Panc1 (cell line): ENCODE results near the gene COL4A3.

Source experiments
- POLR2AphosphoS5 ChIP-seq: IDR thresholded peaks from 2 replicates; pipeline ENCODE4 v1.6.1; 2012; ENCODE audit warnings: mild to moderate bottlenecking, low read depth, low read length, moderate library complexity
- TF ChIP-seq, protein P1 (sequence below), 2 experiments: IDR thresholded peaks; 2 replicates each; pipeline ENCODE4 v1.6.1; 2011 to 2012; ENCODE audit warnings: low read depth in 2 of 2, control low read depth in 1 of 2, low read length in 1 of 2, mild to moderate bottlenecking in 1 of 2, moderate library complexity in 1 of 2; ENCODE audit not compliant: insufficient read depth in 1 of 2
- TF ChIP-seq, protein P2 (sequence below): fragments of 450-650 bp; IDR thresholded peaks from 2 replicates; pipeline ENCODE4 v1.5.1; 2017; ENCODE audit warnings: mild to moderate bottlenecking

DNA sequence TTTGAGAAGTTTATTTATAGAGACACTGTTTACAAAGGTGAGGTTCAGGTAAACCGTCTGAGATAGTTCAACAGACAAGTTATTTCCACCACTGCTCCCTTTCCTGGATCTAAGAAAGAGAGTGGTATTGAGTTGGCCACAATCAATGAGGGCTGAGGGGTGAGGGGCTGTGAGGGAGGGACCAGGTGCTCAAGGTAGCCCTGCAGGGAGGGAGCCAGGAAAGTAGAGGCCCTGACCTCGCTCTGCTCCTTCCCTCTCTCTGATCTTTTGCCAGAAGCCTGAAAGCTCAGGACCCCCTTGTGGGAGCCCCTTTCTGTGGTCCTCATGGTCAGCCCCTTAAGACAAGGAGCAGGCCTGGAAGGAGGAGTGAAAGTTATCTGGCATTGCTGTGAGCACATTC, 29.8 kb downstream of the COL4A3 start:
- TF ChIP-seq, protein P1, sequence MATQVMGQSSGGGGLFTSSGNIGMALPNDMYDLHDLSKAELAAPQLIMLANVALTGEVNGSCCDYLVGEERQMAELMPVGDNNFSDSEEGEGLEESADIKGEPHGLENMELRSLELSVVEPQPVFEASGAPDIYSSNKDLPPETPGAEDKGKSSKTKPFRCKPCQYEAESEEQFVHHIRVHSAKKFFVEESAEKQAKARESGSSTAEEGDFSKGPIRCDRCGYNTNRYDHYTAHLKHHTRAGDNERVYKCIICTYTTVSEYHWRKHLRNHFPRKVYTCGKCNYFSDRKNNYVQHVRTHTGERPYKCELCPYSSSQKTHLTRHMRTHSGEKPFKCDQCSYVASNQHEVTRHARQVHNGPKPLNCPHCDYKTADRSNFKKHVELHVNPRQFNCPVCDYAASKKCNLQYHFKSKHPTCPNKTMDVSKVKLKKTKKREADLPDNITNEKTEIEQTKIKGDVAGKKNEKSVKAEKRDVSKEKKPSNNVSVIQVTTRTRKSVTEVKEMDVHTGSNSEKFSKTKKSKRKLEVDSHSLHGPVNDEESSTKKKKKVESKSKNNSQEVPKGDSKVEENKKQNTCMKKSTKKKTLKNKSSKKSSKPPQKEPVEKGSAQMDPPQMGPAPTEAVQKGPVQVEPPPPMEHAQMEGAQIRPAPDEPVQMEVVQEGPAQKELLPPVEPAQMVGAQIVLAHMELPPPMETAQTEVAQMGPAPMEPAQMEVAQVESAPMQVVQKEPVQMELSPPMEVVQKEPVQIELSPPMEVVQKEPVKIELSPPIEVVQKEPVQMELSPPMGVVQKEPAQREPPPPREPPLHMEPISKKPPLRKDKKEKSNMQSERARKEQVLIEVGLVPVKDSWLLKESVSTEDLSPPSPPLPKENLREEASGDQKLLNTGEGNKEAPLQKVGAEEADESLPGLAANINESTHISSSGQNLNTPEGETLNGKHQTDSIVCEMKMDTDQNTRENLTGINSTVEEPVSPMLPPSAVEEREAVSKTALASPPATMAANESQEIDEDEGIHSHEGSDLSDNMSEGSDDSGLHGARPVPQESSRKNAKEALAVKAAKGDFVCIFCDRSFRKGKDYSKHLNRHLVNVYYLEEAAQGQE (IDR thresholded peaks at IDR 0.05; ENCODE audit: insufficient read depth in 1 of 2, low read depth in 2 of 2, low read length in 1 of 2): no peak
- no peak for TF ChIP-seq POLR2AphosphoS5
- TF ChIP-seq, protein P2, sequence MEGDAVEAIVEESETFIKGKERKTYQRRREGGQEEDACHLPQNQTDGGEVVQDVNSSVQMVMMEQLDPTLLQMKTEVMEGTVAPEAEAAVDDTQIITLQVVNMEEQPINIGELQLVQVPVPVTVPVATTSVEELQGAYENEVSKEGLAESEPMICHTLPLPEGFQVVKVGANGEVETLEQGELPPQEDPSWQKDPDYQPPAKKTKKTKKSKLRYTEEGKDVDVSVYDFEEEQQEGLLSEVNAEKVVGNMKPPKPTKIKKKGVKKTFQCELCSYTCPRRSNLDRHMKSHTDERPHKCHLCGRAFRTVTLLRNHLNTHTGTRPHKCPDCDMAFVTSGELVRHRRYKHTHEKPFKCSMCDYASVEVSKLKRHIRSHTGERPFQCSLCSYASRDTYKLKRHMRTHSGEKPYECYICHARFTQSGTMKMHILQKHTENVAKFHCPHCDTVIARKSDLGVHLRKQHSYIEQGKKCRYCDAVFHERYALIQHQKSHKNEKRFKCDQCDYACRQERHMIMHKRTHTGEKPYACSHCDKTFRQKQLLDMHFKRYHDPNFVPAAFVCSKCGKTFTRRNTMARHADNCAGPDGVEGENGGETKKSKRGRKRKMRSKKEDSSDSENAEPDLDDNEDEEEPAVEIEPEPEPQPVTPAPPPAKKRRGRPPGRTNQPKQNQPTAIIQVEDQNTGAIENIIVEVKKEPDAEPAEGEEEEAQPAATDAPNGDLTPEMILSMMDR: no peak
